ENCODE measurements around the gene PDE4A.

- TF ChIP-seq EZH2 (IDR thresholded peaks at IDR 0.05) (no peak), POLR2AphosphoS5 (IDR thresholded peaks at IDR 0.05; ENCODE audit: borderline replicate concordance, low read depth, low read length) (no peak), FOXP2 (optimal IDR thresholded peaks at IDR 0.05; ENCODE audit: control extremely low read depth, extremely low read length, insufficient read depth) (no peak)
These were observed 11.6 kb upstream of the PDE4A start for GRCh38 chr19:10408511-10409283.

Measured in SK-N-MC (cell line).